ENCODE data around the gene ULBP1. TPM values are rescaled to one million over a fixed set of nuclear protein-coding genes. Genes with fewer than 3 reads are reported as not detected.
A peak's percentile ranks its signal among the peaks of the same experiment; 100 is the strongest.
"Not testable (repeated sequence)": the region's sequence is repeated elsewhere in the genome, so short reads cannot be mapped to it uniquely, and the experiment has no call there.

ULBP1 gene
- total RNA-seq, 1 experiment from 2014 or later = 0.07 TPM

GRCh38 chr6:149975400-149975799 lies 11.7 kb downstream of the ULBP1 start:
- no peak for DNase-seq (ENCODE audit: low spot score)

DNA sequence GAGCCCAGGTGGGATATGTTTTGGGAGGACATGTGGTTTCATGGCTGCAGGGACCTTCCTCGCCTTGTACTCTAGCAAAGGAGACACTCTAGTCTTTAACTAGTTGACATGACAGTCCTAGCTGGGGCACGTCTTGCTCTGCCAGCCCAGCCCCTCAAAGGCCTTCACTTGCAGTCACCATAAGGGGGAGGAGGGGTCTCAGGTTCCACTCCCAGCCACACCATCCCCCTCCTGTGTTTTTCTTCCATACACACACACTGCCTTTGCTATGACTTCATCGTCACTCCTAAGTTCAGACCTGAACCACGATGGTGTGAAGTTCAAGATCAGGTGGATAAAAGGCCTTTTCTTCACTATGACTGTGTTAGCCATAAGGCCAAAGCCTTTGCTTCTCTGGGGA lies 13.5 kb downstream of the ULBP1 start:
- no peak for DNase-seq (ENCODE audit: low spot score)

DNA sequence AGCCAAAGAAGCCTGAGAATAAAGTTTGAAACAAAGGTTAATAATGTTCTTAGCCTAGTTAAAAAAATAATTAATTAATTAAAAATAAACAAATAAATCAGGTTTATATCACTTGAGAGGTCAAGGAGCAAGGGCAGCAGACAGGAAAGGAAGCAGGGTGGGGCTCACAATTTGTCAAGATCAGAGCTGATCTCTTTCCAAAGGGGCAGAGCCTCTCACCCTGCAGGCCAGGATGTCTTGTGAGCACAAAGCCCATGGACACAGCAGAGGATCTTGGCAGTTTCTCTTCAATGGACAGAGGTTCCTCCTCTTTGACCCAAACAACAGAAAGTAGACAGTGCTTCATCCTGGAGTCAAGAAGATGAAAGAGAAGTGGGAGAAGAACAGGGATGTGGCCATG lies 14.9 kb downstream of the ULBP1 start:
- DNase-seq (ENCODE audit: low spot score) = no peak

DNA sequence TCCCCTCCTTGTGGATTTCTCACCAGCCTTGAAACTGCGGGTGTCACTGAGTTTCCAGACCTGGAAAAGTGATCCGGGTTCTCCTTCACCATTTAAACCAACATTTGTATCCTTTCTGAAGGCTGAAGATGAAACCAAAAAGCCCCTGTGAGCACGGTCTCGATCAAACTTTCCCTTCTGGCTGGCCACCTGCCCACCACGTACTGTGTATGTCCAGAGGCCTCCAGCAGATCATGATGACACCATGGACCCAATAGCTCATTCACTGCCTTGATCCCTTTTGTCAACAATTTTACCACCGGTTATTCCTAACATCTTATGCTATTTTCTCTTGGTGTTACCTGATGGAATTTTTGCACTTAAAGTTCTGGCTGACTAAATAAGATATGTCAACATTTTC lies 15.6 kb downstream of the ULBP1 start:
- no peak for DNase-seq (ENCODE audit: low spot score)

GRCh38 chr6:149983145-149983544 lies 19.4 kb downstream of the ULBP1 start:
- no peak for DNase-seq (ENCODE audit: low spot score)

- no peak for DNase-seq (ENCODE audit: low spot score)
Measured at GRCh38 chr6:149984773-149985172, 21.0 kb downstream of the ULBP1 start.

DNA sequence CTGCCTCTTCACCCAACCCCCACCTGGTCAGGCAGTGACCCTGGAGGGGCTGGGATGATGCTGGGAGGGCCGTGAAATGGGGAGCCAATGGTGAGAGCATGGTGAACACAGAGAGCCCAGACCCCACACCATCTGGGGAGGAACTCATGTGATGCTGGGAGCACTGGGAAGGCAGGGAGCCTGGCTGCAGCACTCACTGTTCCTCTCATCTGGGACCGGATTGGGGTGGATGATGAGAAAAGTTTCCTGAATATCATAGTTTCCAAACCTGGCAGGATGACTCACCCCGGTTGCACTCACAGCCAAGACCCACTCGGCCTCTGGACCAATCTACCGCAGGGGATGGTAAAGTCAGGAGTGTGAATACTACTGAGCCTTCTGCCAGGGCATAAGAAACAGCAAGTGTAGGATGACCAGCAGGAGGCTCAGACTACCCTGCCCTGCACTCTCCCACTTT lies 21.8 kb downstream of the ULBP1 start:
- DNase-seq (ENCODE audit: low spot score) = peak; percentile 29

DNA sequence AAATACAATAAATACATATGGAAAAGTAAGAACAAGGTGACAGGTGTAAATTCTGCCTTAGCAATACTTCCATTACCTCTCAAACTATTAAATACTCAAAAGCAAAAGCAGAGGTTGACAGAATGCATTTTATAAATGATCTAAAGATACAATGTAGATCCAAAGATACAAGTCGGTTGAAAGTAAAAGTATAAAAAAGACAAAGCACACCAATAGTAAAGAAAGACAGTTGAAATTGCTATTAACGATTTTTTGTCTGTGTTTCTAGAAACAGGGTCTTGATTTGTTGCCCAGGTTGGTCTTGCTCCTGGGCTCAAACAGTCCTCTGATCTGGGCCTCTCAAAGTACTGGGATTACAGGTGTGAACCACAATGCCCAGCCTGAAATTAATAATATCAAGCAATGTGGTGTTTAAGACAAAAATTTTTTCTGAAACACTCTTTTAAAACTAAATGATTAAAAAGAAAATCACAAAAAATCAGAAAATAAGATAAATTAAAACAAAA lies 23.9 kb downstream of the ULBP1 start:
- DNase-seq (ENCODE audit: low spot score) = no peak

GRCh38 chr6:149988550-149989346 lies 25.0 kb downstream of the ULBP1 start:
- no peak for DNase-seq (ENCODE audit: low spot score)

DNA sequence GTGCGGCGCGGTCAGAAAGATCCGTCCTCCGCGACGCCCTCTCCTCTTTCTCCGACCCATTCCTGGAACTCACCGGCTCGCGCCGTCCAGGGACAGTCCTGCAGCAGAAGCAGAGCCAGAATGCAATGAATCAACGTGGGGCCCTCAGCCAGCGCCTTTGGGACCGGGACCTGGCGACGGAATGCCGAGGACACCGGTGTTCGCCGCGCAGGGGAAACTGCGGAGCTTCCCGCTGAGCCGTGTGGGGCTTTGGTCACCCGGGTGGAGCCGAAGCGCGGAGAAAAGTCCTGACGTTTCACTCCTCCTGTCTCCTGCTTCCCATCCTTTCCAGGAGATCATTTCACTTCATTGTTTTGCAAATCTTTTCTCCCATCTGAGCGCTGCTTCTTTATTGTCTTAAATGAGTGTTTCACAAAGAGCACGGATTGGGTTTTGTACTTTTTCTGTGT lies 26.5 kb downstream of the ULBP1 start:
- no peak for DNase-seq (ENCODE audit: low spot score)

GRCh38 chr6:149990661-149991471 lies 27.1 kb downstream of the ULBP1 start:
- no peak for DNase-seq (ENCODE audit: low spot score)

DNA sequence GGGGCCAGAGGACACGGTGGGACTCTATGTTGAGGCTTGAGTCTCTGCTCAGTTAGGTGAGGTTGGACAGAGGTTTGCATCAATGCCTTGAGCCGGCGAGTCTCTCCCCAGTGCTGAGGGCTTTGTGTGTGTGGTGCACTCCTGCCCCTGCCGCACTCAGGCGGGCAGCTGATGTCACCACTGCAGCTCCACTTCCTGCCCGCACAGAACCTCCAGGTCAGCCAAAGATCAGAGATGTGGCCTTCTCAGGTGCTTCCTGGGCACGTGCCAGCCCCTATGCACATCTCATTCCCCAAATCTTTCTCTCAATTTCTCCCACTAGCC lies 27.7 kb downstream of the ULBP1 start:
- DNase-seq (ENCODE audit: low spot score) = not testable (repeated sequence)

DNA sequence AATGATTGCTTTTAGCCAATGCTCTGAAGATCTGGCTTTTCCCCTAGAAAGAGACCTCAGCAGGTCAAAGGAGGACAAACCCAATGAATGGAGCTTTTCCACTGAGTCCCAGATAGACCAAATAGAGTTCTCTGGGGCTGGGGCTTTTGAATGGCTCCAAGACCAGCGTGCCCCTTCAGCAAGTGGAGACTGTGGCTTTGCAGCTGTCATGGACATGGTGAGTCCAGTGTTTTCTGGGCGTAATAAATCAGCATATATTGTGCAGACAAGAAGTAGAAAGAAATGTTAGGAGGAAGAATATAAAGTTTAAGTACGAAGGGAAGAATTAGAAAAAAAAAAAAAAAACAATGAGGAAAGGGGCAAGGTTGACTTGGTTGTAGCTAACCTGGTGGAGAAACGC lies 28.1 kb downstream of the ULBP1 start:
- DNase-seq (ENCODE audit: low spot score) = no peak

GRCh38 chr6:149995235-149995750 lies 31.6 kb downstream of the ULBP1 start:
- no peak for DNase-seq (ENCODE audit: low spot score)

- DNase-seq (ENCODE audit: low spot score) = no peak
Measured at GRCh38 chr6:149995971-149996370, 32.2 kb downstream of the ULBP1 start.

DNA sequence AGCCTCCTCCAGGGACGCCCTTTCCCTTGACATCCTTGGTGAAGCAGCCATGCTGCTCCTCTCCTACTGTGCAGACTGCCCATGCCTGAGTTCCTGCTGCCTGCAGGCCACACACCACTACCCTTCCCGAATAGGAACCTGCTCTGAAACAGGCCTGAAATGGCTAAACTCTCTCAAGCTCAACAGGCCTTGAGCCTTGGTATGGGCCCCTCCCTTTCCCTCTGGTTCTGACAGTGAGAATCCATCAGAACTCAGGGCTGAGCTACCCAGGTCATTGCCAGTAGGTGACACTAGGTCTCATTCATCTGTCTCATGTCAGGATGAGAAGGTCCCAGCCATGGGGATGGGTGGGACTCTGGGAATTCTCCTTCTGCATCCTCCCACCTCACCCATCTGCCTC lies 35.9 kb downstream of the ULBP1 start:
- no peak for DNase-seq (ENCODE audit: low spot score)

DNA sequence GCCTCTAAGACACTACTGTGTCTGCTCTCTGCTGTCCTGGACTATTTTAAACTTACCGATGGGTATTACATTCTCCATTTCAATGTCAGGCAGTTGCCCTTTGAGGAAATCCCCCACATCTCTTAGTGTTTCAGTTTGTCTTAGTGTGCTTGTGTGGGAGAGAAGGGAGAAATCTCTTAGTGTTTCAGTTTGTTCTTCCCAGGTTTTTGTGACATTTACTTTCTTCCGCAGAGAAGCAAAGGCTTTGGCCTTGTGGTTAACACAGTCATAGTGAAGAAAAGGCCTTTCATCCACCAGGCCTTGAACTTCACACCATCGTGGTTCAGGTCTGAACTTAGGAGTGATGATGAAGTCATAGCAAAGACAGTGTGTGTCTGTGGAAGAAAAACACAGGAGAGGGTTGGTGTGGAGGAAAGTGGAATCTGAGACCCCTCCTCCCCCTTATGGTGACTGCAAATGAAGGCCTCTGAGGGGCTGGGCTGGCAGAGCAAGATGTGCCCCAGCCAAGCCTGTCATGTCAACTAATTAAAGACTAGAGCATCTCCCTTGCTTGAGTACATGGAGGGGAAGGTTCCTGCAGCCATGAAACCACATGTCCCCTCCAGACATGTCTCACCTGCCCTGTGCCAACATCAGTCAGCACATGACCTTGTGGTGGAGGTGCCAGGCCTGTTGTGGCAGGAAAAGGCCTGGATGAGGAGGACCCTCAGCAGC lies 37.7 kb downstream of the ULBP1 start:
- DNase-seq (ENCODE audit: low spot score) = no peak

GRCh38 chr6:150002710-150003109 lies 39.0 kb downstream of the ULBP1 start:
- DNase-seq (ENCODE audit: low spot score) = no peak

DNA sequence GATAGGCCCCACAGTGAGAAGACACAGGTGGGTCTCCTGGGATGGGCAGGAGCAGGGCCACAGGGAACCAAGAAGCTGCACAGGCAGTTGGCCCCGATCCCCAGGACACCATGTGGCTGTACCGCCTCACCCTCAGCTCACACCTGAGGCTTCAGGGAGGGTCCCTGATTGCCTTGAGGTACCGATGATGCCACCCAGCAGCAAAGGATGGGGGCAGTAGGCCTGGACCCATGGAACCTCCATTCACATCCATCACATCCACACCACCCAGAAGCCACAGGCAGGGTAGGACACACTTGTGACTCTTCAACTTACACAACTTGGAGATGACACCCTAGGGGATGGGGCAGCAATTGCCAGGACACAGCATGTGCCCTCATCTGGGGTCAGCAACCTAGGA lies 39.9 kb downstream of the ULBP1 start:
- DNase-seq (ENCODE audit: low spot score) = not testable (repeated sequence)

DNA sequence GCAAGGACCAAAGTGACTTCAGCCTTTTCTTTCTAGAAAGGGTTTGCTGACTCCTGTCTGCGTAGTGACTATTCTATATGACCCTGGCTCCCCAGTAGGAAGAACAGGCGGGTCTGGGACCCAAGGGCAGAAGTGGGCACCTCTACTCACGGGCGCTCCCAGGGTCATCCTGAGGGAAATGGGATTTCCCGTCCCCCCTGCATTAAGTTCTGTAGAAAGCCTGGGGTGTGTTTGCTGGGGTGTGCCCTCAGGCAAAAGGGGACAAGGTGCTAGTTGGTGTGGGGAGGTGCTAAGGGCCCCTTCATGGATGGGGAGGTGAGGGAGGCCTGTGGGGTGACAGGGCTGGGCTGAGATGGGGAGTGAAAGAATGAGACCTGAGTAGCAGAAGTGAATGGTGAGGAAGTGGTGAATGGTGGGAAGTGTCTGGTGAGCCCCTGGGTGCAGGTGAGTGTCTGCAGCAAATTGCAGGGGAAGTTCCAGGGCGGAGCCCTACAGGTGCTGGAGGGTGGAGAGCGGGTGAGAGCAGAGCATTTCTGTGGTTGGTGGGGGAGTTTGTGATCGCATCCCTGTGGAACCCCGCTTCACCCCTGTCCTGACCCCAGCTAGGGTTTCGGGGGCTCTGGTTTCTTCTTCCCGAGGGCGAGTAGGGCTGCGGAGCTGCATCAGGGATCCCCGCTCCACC lies 40.5 kb downstream of the ULBP1 start:
- DNase-seq (ENCODE audit: low spot score) = no peak
